ENCODE measurements around the gene ZNF175. TPM values are rescaled to one million over a fixed set of nuclear protein-coding genes. Genes with fewer than 3 reads are reported as not detected.

Gene ZNF175
- total RNA-seq, 2 experiments from 2014 or later, result 7.1 to 7.9 TPM

Other genes with a start within 250 kb of the ZNF175 start
- gene VSIG10L, start 229.1 kb upstream of the ZNF175 start, total RNA-seq, result 1 to 10 TPM; 3.2 to 3.5 TPM
- 100 to 1,000 TPM; 190 to 193 TPM for gene ETFB, start 204.9 kb upstream of the ZNF175 start, total RNA-seq
- 1 to 10 TPM; 2.8 to 4.8 TPM for gene CLDND2, start 202.3 kb upstream of the ZNF175 start, total RNA-seq
- 100 to 1,000 TPM; 140 to 149 TPM for gene NKG7, start 198.6 kb upstream of the ZNF175 start, total RNA-seq
- under 1 TPM; 0.36 to 0.64 TPM for gene LIM2, start 183.3 kb upstream of the ZNF175 start, total RNA-seq
- gene C19orf84, start 180.7 kb upstream of the ZNF175 start, total RNA-seq, result not detected
- gene SIGLEC10, start 153.6 kb upstream of the ZNF175 start, total RNA-seq, result under 1 TPM; 0.19 to 0.26 TPM
- not detected for gene SIGLEC8, start 112.8 kb upstream of the ZNF175 start, total RNA-seq
- not detected for gene CEACAM18, start 92.7 kb upstream of the ZNF175 start, total RNA-seq
- gene SIGLEC12, start 69.5 kb upstream of the ZNF175 start, total RNA-seq, result under 1 TPM; 0.22 to 0.24 TPM
- not detected for gene SIGLEC6, start 39.6 kb upstream of the ZNF175 start, total RNA-seq
- not detected for gene SIGLEC5, start 59.1 kb downstream of the ZNF175 start, total RNA-seq
- not detected for gene SIGLEC14, start 75.5 kb downstream of the ZNF175 start, total RNA-seq
- gene SPACA6, start 122.0 kb downstream of the ZNF175 start, total RNA-seq, result 10 to 100 TPM in 1 of 2 experiments, 1 to 10 TPM in 1; 10.0 to 14.2 TPM
- gene HAS1, start 152.7 kb downstream of the ZNF175 start, total RNA-seq, result not detected
- not detected for gene FPR1, start 180.6 kb downstream of the ZNF175 start, total RNA-seq
- not detected for gene FPR2, start 189.9 kb downstream of the ZNF175 start, total RNA-seq
- gene FPR3, start 223.9 kb downstream of the ZNF175 start, total RNA-seq, result not detected

Data from activated CD4-positive, alpha-beta memory T cell treated with anti-CD3 and anti-CD28 coated beads for 36 hours (primary cell).